Prostate gland (tissue), 2 donors: ENCODE measurements around the gene TNS3.

Experiments used
- POLR2AphosphoS5 ChIP-seq: sonication (generic); formaldehyde crosslinking; IDR thresholded peaks from one replicate; pipeline ENCODE4 v1.6.1; 2017; ENCODE audit warnings: antibody characterized with exemption
- TF ChIP-seq, protein P1 (sequence below), 4 experiments: fragments of 200-600 bp in 2 of 4; fragments of 450-650 bp in 2 of 4; sonication (generic) in 2 of 4; IDR thresholded peaks; 1 replicate in 3 of 4; 2 replicates in 1 of 4; pipeline ENCODE4 v1.5.1; 2016 to 2019; ENCODE audit warnings: antibody characterized with exemption in 4 of 4, mild to moderate bottlenecking in 2 of 4, moderate library complexity in 2 of 4

DNA sequence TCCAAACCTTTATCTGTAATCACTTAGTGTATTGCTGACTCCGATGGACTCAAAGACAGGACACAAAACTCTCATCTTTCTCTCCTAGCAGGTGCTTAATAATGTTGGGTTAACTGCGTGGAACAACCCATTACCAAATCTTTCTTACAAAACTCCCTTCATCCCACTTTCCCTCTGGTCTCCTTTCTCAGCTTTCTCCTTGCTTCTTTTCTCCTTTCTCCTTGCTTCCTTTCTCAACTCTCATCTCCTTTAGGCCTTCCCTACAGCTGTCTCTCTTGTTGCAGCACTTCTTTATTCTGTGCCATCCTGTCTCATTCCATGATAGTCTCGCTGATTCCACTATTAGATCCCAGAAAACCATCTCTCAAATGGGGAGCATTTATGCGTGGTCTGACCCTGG, 67.5 kb downstream of the TNS3 start:
- TF ChIP-seq, protein P1, sequence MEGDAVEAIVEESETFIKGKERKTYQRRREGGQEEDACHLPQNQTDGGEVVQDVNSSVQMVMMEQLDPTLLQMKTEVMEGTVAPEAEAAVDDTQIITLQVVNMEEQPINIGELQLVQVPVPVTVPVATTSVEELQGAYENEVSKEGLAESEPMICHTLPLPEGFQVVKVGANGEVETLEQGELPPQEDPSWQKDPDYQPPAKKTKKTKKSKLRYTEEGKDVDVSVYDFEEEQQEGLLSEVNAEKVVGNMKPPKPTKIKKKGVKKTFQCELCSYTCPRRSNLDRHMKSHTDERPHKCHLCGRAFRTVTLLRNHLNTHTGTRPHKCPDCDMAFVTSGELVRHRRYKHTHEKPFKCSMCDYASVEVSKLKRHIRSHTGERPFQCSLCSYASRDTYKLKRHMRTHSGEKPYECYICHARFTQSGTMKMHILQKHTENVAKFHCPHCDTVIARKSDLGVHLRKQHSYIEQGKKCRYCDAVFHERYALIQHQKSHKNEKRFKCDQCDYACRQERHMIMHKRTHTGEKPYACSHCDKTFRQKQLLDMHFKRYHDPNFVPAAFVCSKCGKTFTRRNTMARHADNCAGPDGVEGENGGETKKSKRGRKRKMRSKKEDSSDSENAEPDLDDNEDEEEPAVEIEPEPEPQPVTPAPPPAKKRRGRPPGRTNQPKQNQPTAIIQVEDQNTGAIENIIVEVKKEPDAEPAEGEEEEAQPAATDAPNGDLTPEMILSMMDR (IDR thresholded peaks at IDR 0.05) = no peak
- no peak for TF ChIP-seq POLR2AphosphoS5
